GM18870 (cell line): ENCODE results near the gene COL1A2.

ENCODE experiments used
- ATAC-seq: cut with Tn5 transposase; IDR thresholded peaks from one replicate; pipeline ENCODE4 v1.9.1; 2021; ENCODE audit warnings: moderate library complexity; ENCODE audit not compliant: unreplicated experiment

Gene COL1A2

DNA sequence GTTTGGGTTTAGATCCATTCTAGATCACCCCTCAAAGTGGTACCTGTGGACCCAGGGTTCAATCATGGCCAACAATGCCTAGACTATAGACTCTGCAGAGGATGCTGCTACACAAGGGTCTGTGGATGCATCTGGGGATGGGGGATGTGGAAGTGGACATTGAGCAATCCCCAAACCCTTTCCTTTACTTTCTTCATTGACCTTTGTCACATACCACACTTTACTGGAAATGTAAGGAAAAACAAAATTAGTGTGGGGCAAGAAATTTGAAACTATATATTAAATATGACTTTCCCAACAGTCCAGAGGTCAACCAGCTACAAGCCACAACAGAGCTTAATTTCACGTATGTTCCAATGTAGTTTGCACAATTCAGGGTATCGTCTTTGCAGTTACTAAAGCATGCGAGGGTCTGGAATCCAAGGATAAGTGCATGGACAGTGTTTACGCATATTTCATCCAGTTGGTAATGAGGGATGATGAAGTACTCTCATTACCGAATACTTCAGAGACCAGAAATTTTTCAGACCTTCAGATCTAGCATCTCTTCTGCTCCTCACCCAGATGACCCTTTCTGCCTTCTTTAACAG lies 81.7 kb downstream of the COL1A2 start:
- ATAC-seq, result no peak

DNA sequence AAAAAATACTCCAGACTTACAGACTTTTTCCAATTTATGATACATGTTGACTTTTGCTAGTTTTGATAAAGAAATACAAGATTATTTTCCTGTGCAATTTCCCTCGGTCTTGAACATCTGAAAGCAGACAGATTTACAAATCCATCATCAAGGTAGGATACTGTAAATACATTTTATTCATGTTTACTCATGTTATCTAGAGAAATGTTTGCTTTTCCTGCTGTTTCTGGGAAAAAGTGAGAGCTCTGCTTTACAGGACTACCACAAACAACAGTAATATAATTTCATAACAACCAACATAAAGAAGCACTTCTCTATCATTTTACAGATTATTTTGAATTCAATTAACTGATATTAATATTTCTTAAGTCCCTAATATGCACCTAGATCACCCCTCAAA lies 83.2 kb downstream of the COL1A2 start:
- ATAC-seq, result no peak

- no peak for ATAC-seq
Observed at GRCh38 chr7:94478648-94479214, 84.0 kb downstream of the COL1A2 start.
